ENCODE measurements around the gene YAP1.
"Not testable (repeated sequence)": the region's sequence is repeated elsewhere in the genome, so short reads cannot be mapped to it uniquely, and the experiment has no call there.

The YAP1 gene

GRCh38 chr11:102244681-102245409 is 134.6 kb downstream of the YAP1 start:
- peak; percentile 55 to 80 for DNase-seq

GRCh38 chr11:102251423-102251822 is 141.2 kb downstream of the YAP1 start:
- DNase-seq: no peak

DNA sequence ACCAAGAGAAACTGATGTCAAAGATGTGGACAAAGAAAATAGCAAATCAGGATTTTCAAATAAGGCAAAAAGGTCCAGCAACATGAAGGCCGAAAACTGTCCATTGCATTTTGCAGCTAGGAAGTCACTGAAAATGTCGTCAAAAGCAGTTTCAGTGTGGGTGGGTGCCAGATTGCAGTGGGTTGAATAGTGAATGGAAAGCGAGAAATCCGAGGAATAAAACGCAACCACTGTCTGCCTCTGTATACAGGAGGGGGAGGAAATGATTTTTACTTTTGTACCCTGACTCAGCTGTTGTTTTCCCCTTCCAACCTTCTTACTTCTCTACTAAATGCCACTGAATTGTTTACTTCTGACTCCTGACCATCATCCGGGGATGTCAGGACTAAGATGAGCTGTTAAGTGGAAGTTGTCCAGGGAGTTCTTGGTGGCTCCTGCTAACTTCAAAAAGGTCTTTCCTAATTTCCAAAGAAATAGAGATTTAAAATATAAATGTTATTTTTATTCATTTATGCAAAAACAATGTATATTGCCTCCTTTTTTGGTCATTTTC is 142.2 kb downstream of the YAP1 start:
- no peak for DNase-seq

DNA sequence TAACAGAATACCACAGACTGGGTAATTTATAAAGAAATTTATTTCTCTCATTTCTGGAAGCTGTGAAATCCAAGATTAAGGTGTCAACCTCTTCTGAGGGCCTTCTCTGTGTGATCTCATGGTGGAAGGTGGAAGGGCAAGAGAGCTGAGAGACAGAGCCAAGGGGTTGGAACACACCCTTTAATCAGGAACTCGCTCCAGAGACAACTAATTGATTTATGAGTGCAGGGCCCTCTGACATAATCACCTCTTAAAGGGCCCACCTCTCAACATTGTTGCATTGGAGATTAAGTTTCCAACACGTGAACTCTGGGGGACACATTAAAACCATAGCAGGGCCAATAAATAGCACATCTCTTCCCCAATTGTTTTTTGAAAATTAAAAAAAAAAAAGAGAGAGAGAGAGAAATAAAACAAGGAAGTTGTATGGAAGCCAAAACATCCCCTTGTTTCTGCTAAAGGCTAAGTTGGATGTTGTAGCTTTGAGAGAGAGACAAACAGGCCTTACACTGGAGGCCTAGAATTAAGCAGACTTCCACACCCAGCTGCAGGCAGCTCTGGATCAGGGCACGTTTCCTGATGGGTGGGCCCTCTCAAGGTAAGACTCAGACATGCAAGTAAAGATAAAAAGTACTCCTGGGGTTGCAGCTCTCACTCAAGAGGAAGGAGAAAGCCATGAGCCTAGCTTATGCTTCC is 142.9 kb downstream of the YAP1 start:
- DNase-seq: no peak

DNA sequence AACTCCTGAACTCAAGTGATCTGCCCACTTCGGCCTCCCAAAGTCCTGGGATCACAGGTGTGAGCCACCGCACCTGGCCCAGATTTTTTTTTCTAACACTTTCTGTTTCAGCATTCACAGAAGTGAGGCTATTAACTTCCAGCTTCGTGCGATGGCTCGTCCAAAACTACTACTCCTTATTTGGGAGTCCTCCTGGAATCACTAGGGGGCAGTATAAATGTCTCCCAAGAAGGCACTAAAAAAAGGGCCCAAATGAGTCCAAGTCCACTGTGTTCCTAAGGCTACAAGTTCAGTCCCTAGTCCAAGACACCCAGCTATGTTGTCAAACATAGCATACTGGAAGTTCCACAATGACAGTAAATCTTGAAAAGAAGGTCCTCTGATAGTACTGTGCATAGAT is 143.8 kb downstream of the YAP1 start:
- peak in 1 of 2 experiments; percentile 47 for DNase-seq

DNA sequence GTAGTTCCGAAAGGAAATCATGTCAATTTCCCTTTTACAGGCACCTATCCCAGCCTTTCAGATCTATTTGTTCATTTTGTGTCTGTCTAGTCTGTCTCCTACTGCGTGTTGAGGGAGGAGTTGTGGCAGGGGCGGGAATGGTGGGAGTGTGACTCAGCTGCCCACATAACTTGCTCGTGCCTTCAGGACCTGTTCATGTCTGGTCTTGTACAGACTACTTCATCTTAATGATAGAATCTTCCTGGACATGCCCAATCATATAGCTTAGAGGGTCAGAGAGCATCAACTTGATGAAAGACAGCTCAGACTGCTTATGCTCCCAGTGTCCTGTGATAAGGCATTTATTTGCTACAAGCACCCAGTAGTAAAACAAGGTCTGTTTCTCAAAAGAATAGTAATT is 146.0 kb downstream of the YAP1 start:
- no peak for DNase-seq

DNA sequence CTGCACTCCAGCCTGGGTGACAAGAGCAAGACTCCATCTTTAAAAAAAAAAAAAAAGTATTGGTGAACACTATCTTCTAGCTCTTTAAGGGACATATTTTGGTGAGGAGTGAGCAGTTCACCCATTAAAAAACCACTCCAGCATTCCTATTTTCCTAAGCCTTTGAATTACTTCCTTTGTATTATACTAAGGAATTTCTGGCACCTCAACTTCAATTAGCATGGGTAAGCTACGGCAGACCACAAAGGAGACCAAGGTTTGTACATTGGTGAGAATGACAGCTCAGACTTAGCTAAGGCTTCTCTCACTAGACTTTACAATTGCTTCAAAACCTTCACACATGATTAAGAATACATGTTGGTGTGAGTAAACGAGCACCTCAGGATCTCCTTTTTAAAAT is 150.0 kb downstream of the YAP1 start:
- DNase-seq: no peak

- DNase-seq: no peak
Observed at GRCh38 chr11:102263379-102264003, 153.2 kb downstream of the YAP1 start.

GRCh38 chr11:102264704-102265103 is 154.5 kb downstream of the YAP1 start:
- not testable (repeated sequence) for DNase-seq

DNA sequence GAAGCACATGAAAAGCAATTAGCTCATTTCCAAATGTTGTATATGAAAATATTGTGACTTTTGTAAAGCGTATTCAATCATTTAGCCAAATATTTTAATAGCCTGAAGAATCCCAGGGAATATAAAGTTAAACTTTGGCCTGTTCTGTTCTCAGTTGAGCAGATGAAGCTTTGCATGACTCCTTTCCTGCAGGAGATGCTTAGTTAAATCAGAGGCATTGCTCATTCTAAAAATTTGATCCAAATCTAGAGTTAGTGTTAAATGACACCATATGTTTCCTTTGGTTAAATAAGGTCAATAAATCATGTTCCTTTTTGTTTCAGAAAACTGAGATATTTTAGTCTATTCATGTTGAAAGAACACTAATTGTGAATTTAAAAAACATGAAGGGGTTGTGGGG is 155.9 kb downstream of the YAP1 start:
- DNase-seq: no peak

DNA sequence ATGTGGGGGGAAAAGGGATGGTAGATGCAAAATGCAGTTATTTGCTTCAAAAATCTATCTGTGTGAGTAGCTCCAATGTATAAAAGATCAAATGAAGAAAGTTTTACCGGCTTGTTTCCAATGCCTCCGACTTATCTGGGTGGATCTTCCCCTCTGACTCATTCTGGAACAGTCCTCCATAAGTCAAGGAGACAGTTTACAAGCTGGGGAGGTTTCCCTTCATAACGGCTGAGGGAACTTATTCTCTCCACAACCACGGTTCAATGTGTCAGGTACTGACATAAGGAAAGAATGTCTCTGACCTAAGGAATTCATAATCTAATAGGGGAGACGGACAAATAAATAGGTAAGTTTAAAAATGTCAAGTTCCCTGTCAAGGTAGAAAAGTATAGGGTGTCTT is 157.4 kb downstream of the YAP1 start:
- no peak for DNase-seq

GRCh38 chr11:102268083-102268984 is 158.1 kb downstream of the YAP1 start:
- DNase-seq: no peak

GRCh38 chr11:102268985-102269470 is 158.8 kb downstream of the YAP1 start:
- no peak for DNase-seq

- DNase-seq: no peak
Observed at GRCh38 chr11:102269927-102270326, 159.7 kb downstream of the YAP1 start.

- no peak for DNase-seq
Observed at GRCh38 chr11:102272047-102272824, 162.0 kb downstream of the YAP1 start.

DNA sequence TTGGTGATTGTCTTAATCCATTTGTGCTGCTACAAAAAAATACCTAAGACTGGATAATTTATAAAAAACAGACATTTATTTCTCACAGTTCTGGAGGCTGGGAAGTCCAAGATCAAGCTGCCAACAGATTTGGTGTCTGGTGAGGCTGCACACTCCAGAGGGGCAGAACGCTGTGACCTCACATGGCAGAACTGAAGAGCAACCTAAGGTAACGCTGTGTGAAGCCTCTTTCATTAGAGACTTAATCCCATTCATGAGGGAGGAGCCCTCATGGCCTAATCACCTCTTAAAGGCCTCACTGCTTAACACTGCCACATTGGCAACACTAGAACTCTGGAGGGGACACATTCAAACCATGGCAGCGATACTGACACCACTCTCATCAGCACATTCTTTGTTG is 164.4 kb downstream of the YAP1 start:
- DNase-seq: no peak

- no peak for DNase-seq
Observed at GRCh38 chr11:102276362-102276761, 166.1 kb downstream of the YAP1 start.

GRCh38 chr11:102276783-102277182 is 166.5 kb downstream of the YAP1 start:
- DNase-seq: no peak

- DNase-seq: no peak
Observed at GRCh38 chr11:102279641-102280170, 169.5 kb downstream of the YAP1 start.

- DNase-seq: no peak
Observed at GRCh38 chr11:102280245-102280833, 170.1 kb downstream of the YAP1 start.
